Cardiac fibroblast (primary cell): Measurements from ENCODE around the gene TPD52L2.

ENCODE experiments used
- DNase-seq, 2 donors: peaks; one replicate each; pipeline versions ENCODE4 v3.0.0 to v3.0.0-alpha.2; 2010; ENCODE audit warnings: low read depth in 2 of 2
- H3K4me3 ChIP-seq, 2 donors: replicated peaks in 1 of 2; 1 replicate in 1 of 2; 2 replicates in 1 of 2; pipeline ENCODE4 v1.5.1; 2011; ENCODE audit warnings: low read depth in 2 of 2, low read length in 2 of 2, mild to moderate bottlenecking in 2 of 2, moderate library complexity in 1 of 2
- TF ChIP-seq, protein P1 (sequence below): IDR thresholded peaks from one replicate; pipeline ENCODE4 v1.5.1; 2011; ENCODE audit warnings: low read depth, mild to moderate bottlenecking, low read length, inconsistent platforms

Gene TPD52L2

DNA sequence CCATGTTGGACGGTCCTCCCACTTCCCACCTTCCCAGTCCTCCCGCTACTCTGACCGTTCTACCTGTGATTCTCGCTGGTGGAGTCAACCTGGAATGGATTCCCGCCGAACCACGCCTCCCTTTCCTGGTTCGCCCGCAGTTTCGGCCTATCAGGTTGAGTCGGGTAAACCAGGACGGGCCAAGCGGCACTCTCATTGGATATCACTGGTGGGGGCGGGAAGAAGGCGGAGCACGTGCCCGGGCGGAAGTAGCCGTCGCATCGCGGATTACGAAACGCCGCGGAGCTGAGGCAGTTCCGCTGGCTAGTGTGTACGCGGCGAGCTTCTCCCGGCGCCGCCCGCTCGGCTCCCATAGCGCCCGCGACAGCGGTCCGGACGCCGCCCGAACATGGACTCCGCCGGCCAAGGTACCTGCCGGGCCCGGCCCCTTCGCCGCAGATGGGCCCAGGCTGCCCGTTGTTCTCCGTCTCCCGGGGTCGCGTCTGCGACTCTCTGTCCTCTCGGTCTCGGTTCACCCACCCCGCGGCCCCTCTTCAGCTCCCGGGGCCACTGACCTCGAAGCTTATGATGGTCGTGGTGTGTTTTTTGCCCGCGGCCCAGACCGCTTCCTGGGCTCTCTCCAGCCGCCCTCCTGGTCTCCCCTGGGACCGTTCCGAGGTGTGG, at the start of gene TPD52L2:
Gene TPD52L2 (plus strand): TSS at position 293 of the 663 bp plus-strand sequence. CDS start 96 bp downstream, at position 389.
- peak within 1 kb of the TSS; percentile 96 to 98 for H3K4me3 ChIP-seq
- DNase-seq = peak; percentile 98
- TF ChIP-seq, protein P1, sequence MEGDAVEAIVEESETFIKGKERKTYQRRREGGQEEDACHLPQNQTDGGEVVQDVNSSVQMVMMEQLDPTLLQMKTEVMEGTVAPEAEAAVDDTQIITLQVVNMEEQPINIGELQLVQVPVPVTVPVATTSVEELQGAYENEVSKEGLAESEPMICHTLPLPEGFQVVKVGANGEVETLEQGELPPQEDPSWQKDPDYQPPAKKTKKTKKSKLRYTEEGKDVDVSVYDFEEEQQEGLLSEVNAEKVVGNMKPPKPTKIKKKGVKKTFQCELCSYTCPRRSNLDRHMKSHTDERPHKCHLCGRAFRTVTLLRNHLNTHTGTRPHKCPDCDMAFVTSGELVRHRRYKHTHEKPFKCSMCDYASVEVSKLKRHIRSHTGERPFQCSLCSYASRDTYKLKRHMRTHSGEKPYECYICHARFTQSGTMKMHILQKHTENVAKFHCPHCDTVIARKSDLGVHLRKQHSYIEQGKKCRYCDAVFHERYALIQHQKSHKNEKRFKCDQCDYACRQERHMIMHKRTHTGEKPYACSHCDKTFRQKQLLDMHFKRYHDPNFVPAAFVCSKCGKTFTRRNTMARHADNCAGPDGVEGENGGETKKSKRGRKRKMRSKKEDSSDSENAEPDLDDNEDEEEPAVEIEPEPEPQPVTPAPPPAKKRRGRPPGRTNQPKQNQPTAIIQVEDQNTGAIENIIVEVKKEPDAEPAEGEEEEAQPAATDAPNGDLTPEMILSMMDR = no peak

DNA sequence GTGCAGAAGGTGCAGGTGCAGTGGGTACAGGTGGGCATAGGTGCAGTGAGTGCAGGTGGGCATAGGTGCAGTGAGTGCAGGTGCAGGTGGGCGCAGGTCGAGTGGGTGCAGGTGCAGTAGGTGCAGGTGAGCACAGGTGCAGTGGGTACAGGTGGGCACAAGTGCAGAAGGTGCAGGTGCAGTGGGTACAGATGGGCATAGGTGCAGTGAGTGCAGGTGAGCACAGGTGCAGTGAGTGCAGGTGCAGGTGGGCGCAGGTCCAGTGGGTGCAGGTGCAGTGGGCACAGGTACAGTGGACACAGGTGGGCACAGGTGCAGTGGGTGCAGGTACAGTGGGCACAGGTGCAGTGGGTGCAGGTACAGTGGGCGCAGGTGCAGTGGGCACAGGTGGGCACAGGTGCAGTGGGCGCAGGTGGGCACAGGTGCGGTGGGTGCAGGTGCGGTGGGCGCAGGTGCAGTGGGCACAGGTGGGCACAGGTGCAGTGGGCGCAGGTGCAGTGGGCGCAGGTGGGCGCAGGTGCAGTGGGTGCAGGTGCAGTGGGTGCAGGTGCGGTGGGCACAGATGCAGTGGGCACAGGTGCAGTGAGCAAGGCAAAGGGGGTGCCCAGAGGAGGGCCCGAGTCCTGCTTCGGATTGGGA, 49.3 kb upstream of the TPD52L2 start:
- H3K4me3 ChIP-seq = no peak overlapping the region
- DNase-seq = no peak
- TF ChIP-seq, protein P1 = no peak

DNA sequence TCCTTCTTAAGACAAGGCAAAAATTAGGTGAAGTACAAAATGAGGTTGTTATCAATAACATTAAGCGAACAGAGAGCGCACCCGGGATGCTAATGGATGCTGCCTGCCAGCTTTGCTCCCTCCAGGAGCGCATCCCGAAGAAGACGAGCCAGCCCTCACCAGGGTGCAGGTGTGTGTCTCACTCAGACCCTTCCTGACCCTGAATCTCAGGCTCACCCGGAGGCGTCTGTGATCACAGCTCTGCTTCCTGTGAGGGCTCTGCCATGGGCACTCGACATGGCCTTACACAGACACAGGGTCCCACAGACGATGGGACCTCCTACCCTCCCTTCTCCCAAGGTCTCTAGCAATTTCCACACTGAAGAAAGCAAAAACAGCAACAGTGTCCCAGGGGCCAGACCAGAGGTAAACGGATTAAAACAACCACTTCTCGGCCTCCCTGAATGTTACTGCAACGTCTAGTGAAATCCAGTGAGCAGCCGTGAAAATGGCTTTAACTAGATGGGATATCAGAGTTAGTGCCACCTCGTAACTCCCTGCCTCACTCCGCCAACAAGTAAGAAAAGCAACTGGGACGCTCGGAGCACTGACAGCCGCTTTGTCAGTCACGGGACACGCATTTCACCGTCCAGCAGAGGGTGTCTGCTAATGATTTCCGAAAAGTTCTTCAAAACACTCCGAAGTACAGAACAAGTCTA, 45.7 kb upstream of the TPD52L2 start:
- H3K4me3 ChIP-seq = peak overlapping the region in 1 of 2 donors; percentile 3
- DNase-seq = peak; percentile 39 to 49
- TF ChIP-seq, protein P1 = peak; percentile 35

DNA sequence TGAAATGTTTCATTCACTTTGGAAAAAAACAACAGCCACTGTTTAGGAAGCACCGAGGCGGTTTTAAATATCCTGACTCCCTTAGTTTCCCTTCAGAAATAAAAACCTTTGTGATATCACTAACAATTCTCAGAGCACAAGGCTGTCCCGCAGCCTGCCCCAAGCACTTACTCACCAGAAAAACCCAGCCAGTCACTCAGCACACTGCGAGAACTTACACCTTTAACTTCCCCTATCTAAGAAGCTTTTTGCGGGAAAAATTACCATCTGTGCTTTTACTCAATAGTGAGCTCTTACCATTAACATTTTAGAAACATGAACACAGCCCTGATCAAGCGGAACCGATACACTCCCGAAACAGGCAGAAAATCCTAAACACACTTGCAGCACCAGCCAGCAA, 43.3 kb upstream of the TPD52L2 start:
- DNase-seq = no peak
- TF ChIP-seq, protein P1 = no peak
- no peak overlapping the region for H3K4me3 ChIP-seq

DNA sequence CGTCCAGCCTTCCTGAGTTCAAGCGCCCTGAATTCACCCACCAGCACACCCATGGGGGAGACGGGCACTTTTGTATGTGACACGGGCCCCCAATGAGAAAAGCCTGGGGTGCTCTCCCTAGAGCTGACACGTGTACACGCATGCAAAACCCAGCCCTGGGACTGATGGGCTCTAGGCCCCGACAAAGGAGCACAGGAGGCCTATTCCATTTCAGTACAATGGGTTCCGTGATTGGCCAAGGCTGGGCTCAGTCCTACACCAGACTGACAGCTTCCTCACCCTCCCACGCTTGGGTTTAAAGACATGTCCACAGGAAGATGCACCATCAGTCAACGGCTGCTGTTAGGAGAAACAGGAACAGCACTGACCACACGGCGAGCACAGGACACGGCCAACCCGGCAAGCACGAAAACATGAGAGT, 42.8 kb upstream of the TPD52L2 start:
- TF ChIP-seq, protein P1 = no peak
- no peak for DNase-seq
- H3K4me3 ChIP-seq = no peak overlapping the region

DNA sequence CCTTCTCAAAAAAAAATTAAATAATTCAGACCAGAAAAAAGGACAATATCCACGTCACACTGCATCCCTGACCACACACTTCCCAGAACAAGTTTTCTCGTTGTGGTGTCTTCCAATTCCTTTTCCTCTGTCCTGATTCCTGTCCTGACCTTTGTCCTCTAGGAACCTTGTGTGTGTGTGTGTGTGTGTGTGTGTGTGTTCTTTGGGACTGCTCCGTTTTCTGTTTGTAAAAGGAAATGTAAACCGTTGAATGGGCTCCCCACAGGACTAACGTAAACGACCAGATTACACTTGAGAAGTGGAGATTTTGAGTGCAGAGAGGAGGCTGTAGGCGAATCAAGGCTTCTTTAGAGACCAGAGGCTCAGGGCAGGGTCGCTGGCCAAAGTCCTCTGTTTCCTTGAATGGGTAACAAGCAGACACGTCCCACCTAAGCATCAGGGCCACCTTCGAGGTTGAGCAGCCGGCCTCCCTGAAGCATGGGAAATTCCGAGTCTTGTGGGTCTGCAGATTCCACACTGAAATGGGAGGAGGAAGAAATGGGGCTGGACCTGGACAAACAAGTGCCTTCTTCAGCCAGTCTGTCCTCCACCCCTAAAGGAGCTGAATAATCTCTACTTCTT, 41.3 kb upstream of the TPD52L2 start:
- H3K4me3 ChIP-seq = no peak overlapping the region
- DNase-seq = no peak
- TF ChIP-seq, protein P1 = no peak
